HTERT RPE-1 (cell line): ENCODE results near the gene LACC1.

ENCODE experiments used
- in situ Hi-C: fragments of 300-500 bp; cut with MboI; formaldehyde crosslinking; loops from 4 replicates; pipeline ENCODE4 v1.14.3; 2020; ENCODE audit warnings: low sequenced_read_pairs

LACC1 gene

GRCh38 chr13:43879755-43880181 is at the start of gene LACC1:
Gene LACC1 (plus strand): TSS chr13:43879904. CDS start chr13:43880986, 1,082 bp downstream.
- in situ Hi-C loops = no loop called here

- in situ Hi-C loops = no loop called here
These were observed 49.2 kb upstream of the LACC1 start for GRCh38 chr13:43830497-43830881.

DNA sequence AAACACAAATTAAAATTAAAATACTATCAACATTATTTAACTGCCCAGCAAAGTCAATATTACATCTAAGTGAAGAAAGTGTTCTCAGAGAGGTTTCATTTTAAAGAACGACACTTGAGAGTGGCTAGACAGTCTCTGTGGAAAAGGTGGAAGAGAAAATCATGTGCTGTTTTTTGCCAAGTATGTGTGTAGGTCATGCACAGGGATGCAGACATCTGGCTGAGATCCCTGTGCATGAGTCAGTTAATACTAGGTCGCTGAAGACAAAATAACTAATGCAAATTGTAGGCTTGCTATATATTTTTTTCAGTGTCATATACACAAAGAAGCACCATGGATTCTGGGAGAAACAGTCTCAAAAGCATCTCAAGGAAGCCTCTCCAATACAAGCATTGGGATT is 48.6 kb upstream of the LACC1 start:
- in situ Hi-C loops = no loop called here

DNA sequence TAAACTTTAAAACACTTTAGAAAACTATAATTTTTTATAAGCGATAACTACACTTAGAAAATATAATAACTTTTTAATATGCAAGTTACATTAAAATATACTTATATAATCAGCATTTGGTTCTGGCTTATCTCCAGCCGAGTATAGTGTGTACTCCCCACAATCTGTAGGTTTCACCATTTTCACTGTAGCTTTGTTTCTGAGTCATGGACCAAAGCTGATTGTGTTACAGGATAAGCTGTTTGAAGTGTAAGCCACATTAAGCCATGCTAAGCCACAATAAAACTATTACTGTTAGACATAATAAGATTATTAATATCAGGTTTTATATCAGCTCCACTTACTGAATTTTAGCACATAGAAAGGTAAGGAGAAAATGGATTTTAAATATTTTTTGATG is 44.0 kb upstream of the LACC1 start:
- in situ Hi-C loops = no loop called here

- in situ Hi-C loops = no loop called here
These were observed 40.8 kb upstream of the LACC1 start for GRCh38 chr13:43838909-43839308.

GRCh38 chr13:43846496-43847158 is 33.1 kb upstream of the LACC1 start:
- in situ Hi-C loops = no loop called here

- in situ Hi-C loops = no loop called here
These were observed 31.6 kb upstream of the LACC1 start for GRCh38 chr13:43848001-43848649.

- in situ Hi-C loops = no loop called here
These were observed 28.8 kb upstream of the LACC1 start for GRCh38 chr13:43850873-43851272.

GRCh38 chr13:43852923-43853404 is 26.7 kb upstream of the LACC1 start:
- in situ Hi-C loops = no loop called here

- in situ Hi-C loops = no loop called here
These were observed 17.8 kb upstream of the LACC1 start for GRCh38 chr13:43861863-43862262.

DNA sequence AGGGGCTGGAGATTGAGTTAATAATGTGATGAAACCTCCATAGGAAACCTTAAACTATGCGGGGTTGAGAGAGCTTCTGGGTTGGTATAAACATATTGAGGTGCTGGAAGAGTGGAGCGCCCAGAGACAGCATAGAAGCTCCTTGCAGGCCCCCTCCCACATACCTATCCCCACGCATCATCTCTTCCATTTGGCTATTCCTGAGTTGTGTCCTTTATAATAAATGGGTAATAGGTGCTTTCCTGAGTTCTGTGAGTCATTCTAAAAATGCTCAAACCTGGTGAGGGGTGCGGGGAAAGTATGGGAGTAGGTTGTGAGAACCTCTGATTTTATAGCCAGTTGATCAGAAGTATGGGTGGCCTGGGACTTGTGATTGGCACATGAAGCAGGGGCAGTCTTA is 14.8 kb upstream of the LACC1 start:
- in situ Hi-C loops = no loop called here

GRCh38 chr13:43865892-43866291 is 13.8 kb upstream of the LACC1 start:
- in situ Hi-C loops = no loop called here

DNA sequence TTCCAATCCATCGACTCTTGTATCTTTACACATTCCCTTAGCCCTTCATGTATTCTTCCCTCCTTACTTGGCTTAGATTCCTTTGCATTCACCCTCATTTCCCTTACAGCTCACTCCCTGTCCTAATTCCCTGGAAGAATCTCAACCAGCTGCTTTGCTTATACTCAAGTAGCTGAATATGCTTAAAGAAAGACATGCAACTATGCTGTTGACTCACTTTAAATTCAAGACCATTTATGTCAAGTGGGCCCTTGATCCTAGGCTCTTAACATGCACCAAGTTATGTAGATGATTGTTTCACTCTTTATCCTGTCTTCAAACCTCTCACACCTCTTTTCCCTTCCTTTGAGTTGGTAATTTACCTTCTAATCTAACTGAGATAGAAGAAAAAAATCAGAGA is 7.5 kb upstream of the LACC1 start:
- in situ Hi-C loops = no loop called here

DNA sequence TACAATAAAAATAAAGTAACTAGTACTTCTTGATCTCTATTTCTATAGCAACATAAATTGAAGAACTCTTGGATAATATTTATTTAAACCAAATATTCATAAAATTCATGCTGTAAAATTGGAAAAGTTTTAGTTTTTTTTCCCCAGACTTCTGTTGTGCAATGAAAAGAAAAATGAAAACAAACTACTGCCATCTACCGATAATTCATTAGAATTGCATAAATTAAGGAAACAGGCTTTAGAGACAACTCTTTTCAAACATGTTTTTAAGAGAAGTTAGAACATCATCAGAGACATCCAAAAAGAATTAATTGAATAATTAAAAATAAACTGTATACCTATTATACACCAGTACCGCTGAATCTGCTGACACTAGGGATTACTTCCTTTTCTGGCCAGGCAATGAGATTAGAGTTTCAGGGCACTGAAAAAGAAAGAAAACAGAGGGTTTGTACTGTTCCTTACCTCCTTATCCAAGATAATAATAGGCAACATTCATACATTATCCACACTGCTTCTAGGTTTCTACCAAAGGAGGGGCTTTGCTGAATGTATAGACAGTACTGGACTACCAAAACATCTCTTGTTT is 5.1 kb upstream of the LACC1 start:
- in situ Hi-C loops = no loop called here

DNA sequence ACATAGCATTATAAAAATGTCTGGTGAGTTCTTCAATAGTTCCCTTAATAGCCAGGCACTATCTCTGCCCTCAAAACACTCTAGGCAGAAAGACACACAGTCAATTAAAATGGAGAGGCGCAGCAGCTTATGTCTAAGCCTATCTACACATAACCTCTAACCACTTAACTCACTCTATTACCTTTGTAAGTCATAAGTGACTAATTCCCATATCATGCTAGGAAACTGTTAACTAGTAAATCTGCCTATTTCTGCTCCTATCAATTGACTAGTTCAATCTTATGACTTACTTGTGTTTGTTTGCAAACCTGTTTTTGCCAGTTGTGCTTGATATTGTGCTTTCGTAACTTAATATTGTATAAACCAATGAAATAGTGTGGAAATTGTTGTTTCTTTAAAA is 3.3 kb upstream of the LACC1 start:
- in situ Hi-C loops = no loop called here

DNA sequence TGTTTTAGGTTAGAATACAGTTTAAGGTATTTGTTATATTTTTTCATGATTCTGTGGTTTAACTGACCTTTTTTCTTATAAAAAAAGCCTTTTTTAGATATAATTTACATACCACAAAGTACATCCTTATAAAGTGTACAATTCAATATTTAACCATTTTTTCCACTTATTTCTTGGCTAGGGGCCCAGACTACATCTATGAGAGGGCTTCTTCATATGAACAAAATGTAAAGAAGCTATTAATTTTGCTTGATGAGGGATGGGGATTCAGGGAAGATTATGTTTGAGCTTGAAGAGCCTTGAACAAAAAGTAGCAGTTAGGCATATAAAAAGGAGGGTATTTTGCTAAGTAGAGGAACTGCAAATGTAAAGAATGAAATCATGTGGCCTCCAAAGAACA is 2.4 kb upstream of the LACC1 start:
- in situ Hi-C loops = no loop called here

GRCh38 chr13:43877766-43878165 is 1.9 kb upstream of the LACC1 start:
- in situ Hi-C loops = no loop called here

DNA sequence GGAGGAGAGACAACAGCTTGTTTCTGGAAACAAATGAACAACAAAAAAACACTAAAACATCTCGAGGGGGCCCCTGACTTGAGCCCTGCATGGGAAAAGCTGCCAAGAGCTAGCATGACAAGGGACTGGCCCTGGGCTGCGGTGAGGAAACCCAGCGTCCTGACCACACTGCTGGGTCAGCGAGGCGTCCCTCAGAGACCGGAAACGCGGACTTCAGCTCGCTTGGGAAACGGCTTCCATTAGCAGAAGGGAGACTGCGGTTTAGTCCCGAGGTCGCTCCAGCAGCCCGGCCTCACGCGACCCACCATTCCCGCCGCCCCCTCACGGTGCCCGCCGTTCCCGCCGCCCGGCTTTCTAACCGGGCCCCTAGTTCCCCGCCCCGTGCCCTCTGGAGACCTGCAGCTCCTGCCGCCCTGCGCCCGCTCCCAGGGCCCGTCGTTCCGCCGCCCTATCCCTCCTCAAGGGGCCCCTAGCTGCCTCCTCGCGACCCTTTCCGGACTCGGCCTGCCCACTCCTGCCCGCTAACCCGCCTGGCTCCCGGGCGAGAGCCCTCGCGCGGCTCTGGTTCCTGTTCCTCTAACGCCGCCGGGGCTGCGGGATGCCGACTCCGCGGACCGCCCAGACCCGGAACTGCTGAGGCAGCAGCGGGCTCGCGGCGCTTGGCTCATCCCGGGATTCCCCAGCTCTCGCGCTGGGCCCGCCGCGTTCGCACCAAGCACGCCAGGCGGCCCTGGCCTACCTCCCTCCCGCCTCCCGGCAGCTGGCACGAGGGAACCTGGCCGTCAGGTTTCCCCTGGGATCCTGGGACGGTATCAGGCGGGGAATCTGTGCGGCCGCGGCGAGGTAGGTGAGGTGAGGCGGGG is 581 bp upstream of the LACC1 start, which contains the start of gene CCDC122:
Gene CCDC122 (minus strand): TSS at position 849 of the 863 bp plus-strand sequence. CDS start 10,364 bp downstream, outside the sequence.
- in situ Hi-C loops = no loop called here

- in situ Hi-C loops = no loop called here
These were observed 631 bp downstream of the LACC1 start for GRCh38 chr13:43880214-43880855.

- in situ Hi-C loops = no loop called here
These were observed 1.2 kb downstream of the LACC1 start for GRCh38 chr13:43880926-43881325.

DNA sequence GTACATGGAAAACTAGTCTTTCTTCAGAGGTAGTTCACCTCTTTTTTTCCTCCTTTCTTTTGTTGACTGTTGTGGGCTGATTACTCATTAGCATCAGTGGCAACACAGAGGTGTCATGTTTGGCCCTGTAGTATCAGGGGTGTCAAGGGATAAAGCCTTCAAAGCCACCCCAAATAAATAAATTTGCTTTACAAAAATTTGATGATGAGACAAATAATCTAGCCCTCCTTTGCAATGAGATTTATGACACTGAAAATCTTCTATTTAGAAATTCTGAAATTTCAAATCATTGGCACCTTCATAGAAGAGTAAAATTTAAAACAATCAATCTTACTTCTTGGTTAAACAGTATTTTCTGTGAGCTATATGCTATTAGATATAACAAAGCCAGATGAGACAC is 1.9 kb downstream of the LACC1 start:
- in situ Hi-C loops = no loop called here
